ENCODE data around the gene SERGEF. TPM values are rescaled to one million over a fixed set of nuclear protein-coding genes. Genes with fewer than 3 reads are reported as not detected.

SERGEF gene
- total and polyA plus RNA-seq, 10 of the 15 experiments (the other 5 are each of a cell fraction or from before 2014, with no cell fraction given): 14.6 to 27.8 (median 22.4) TPM

- FAIRE-seq: no peak
- TF ChIP-seq BCL3 (IDR thresholded peaks at IDR 0.05; ENCODE audit: borderline replicate concordance, insufficient read depth, low read depth, low read length, poor library complexity, severe bottlenecking): no peak
- no peak for TF ChIP-seq KAT2A (conservative IDR thresholded peaks at IDR 0.05; ENCODE audit: control insufficient read depth, low read depth, low read length)
- RAD21 ChIA-PET (ENCODE audit: unreplicated experiment): no interaction called here
Measured at GRCh38 chr11:17810041-17810440, 202.8 kb downstream of the SERGEF start.

GRCh38 chr11:17807034-17807433 is 205.8 kb downstream of the SERGEF start:
- Histone ChIP-seq H3K27ac (ENCODE audit: control insufficient read depth, insufficient read depth) (no peak overlapping the region), H3K27me3 (replicated peaks in 1 of 2; ENCODE audit: control insufficient read depth in 2 of 2, insufficient read depth in 2 of 2, low read length in 1 of 2) (no peaks in the 10 kb centered on the region), H3K36me3 (ENCODE audit: control insufficient read depth in 2 of 2, insufficient read depth in 2 of 2, low read length in 1 of 2) (no peaks in the 10 kb centered on the region; a peak in 1 of 4 replicates), H3K4me3 (no peak overlapping the region), H3K9ac (ENCODE audit: control insufficient read depth, insufficient read depth, low read length) (no peak overlapping the region), H3K4me1 (ENCODE audit: control insufficient read depth, insufficient read depth, low read length) (no peaks in the 10 kb centered on the region), H3K79me2 (ENCODE audit: control insufficient read depth, insufficient read depth, low read length) (no peaks in the 10 kb centered on the region), H3K9me3 (replicated peaks; ENCODE audit: control insufficient read depth, insufficient read depth, low read length) (no peaks in the 10 kb centered on the region), H3K4me2 (ENCODE audit: control insufficient read depth, insufficient read depth) (no peak overlapping the region), H4K20me1 (ENCODE audit: control insufficient read depth, insufficient read depth) (no peaks in the 10 kb centered on the region), H2AFZ (ENCODE audit: control insufficient read depth, low read depth, low read length) (no peak overlapping the region)
- DNase-seq (ENCODE audit: low read depth, low spot score) (no peak), FAIRE-seq (no peak), ATAC-seq (no peak)
- WGBS (ENCODE audit: insufficient coverage, insufficient replicate concordance, low lambda C conversion rate, missing lambda C conversion rate): 73% methylated on average over 4 of the region's 4 CpGs
- ChIA-PET RAD21 (ENCODE audit: unreplicated experiment) (no interaction called here), CTCF (no interaction called here), POLR2A (no interaction called here), SMC1A (ENCODE audit: uncharacterized antibody, unreplicated experiment) (no interaction called here)
- intact Hi-C loops (cut with micrococcal nuclease; ENCODE audit: unreplicated experiment): no loop called here
- in situ Hi-C loops (cut with MboI): no loop called here
- BruUV-seq (replicated peaks): no TSS peak
- TF ChIP-seq RB1 (IDR thresholded peaks at IDR 0.05; ENCODE audit: borderline replicate concordance): no peak
- no peak for TF ChIP-seq CBX3 (IDR thresholded peaks at IDR 0.05; ENCODE audit: borderline replicate concordance, low read depth)
- no peak for TF ChIP-seq E2F8 (IDR thresholded peaks at IDR 0.05; ENCODE audit: low read depth, partially characterized antibody)
- no peak for TF ChIP-seq NFXL1 (IDR thresholded peaks at IDR 0.05; ENCODE audit: borderline replicate concordance)
- TF ChIP-seq GABPA (IDR thresholded peaks at IDR 0.05; ENCODE audit: low read depth): no peak
- no peak for TF ChIP-seq SMARCA5 (IDR thresholded peaks at IDR 0.05)
- no peak for TF ChIP-seq ZSCAN29 (IDR thresholded peaks at IDR 0.05)

More at GRCh38 chr11:17810041-17810440, 202.8 kb downstream of the SERGEF start:
- Histone ChIP-seq H3K9me3 (replicated peaks; ENCODE audit: control insufficient read depth, insufficient read depth, low read length) (no peaks in the 10 kb centered on the region), H3K4me2 (ENCODE audit: control insufficient read depth, insufficient read depth) (no peak overlapping the region), H3K27ac (ENCODE audit: control insufficient read depth, insufficient read depth) (no peak overlapping the region), H2AFZ (ENCODE audit: control insufficient read depth, low read depth, low read length) (no peak overlapping the region), H3K9ac (ENCODE audit: control insufficient read depth, insufficient read depth, low read length) (no peak overlapping the region), H3K79me2 (ENCODE audit: control insufficient read depth, insufficient read depth, low read length) (no peaks in the 10 kb centered on the region), H3K27me3 (replicated peaks in 1 of 2; ENCODE audit: control insufficient read depth in 2 of 2, insufficient read depth in 2 of 2, low read length in 1 of 2) (no peaks in the 10 kb centered on the region), H4K20me1 (ENCODE audit: control insufficient read depth, insufficient read depth) (no peaks in the 10 kb centered on the region), H3K36me3 (ENCODE audit: control insufficient read depth in 2 of 2, insufficient read depth in 2 of 2, low read length in 1 of 2) (no peaks in the 10 kb centered on the region; a peak in 1 of 4 replicates), H3K4me3 (no peak overlapping the region), H3K4me1 (ENCODE audit: control insufficient read depth, insufficient read depth, low read length) (no peaks in the 10 kb centered on the region)
- DNase-seq (ENCODE audit: low read depth, low spot score): no peak
- no peak for ATAC-seq
- no TSS peak for BruUV-seq (replicated peaks)
- intact Hi-C loops (cut with micrococcal nuclease; ENCODE audit: unreplicated experiment): no loop called here
- in situ Hi-C loops (cut with MboI): no loop called here
- ChIA-PET POLR2A (no interaction called here), CTCF (interaction anchor here (1.2 kb wide), 1 partner anchor 169 kb away, joined by 5 read pairs; no protein-coding TSS in a partner anchor), SMC1A (ENCODE audit: uncharacterized antibody, unreplicated experiment) (no interaction called here)
- WGBS (ENCODE audit: insufficient coverage, insufficient replicate concordance, low lambda C conversion rate, missing lambda C conversion rate): 100% methylated on average over 1 of the region's 1 CpG
